A204.1 (cell line): Measurements from ENCODE around the gene LRRC74A.

Experiments
- FAIRE-seq: peaks from 2 replicates; lab custom pipeline; 2012; peaks lifted over from hg19 to GRCh38; lab: Jason Lieb, UNC

The LRRC74A gene

DNA sequence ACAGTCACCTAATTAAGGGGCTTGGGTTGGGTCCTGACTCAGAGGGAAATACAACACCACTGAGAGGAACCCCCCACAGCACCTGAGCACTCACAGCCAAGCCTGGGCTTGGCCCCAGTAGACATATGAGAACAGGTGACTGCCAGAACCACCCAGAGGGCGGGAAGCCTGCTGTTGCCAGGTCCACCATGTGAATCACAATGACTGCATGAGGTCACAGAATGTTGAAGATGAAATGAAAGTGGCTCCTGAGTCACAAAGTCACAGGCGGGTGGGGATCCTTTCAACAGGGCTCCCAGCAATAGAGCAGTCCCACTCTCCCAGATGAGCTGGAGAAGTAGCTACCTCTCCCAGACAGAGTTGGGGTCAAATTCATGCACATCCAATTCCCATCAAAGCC, at the start of gene LRRC74A:
Gene LRRC74A, plus strand, starts transcription at position 287 of the 400 bp plus-strand sequence. CDS start 290 bp downstream, outside the sequence.
- no peak for FAIRE-seq

DNA sequence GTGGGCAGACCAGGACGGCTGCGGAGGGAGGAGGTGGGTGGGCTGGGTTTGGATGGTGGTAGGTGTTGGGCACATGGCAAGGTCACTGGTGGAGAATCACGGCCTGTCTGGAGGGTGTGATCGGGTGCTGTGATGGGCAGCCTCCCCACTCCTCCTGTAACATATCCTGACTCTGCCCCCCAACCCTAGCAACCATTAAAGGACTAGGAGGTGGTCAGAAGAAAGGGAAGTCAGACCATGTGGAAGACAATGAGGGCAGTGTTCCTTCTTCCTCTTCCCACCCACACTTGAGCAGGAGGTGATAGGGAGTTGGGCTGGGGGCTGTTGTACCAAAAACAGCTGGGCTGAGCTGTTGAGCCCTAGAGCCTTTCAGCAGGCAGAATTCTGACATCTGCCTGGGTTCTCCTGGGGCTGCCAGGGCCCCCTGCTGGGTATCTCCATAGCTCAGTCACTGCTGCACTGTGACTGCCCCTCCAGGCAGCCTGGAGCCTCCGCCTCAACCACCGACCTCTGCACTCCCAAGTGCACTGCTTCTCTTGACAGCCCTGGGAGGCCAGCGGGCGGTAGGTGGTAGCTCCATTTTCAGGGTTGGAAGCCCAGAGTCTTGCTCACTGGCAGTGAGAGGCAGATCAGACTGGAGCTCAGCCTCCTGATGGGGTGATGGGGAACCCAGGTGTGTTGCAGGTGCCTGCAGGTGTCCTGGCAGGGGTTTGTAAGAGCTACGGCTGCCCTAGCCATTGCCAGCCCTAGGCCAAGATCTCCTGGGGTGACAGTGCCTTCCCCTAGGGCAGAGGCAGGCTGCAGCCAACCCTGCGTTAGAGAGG, 49.6 kb upstream of the LRRC74A start:
- FAIRE-seq = no peak

DNA sequence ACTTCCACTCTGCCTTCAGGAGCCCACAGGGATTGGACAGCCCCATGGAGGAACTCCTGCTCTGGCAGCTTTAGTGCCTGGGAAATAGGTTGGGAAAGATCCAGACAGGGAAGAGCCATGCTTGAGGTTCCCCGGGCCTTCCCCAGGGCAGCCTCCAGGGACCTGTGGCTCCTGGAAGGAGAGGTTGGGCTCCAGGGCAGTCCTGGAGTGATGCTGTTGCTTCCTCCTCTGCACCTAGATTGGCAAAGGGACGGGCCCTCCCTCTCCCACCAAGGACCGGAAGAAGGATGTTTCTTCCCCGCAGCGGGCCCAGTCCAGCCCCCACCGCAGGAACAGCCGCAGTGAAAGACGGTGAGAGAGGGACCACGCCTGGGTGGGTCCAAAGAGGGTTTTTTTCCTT, 48.5 kb upstream of the LRRC74A start:
- no peak for FAIRE-seq

DNA sequence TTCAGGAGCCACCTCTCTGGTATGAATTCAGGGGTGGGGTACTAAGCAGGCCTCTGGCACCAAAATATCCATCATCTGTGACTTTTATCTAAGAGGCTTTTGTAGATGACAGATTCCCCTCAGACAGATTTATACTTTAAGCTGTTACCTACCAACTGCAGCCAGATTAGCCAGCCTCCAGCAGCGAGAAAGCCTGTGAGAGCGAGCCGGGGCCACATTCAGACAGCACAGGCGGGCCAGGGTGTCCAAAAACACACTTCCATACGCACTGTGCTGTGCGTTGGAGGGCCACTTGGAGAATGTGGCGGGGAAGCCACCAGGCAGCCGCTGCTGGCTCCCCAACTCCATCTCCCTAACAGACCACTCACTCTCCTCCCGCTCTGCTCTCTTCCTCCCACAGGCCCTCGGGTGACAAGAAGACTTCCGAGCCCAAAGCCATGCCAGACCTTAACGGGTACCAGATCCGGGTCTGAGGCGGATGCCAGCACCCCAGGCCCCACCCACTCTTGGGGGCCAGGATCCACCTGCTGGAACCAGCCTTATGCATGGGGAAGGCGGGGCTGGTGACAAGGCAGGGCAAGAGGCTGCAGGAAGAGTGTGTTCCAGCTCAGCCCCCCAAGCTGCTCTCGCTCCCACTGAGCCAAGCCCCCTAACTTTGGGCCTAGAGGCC, 47.5 kb upstream of the LRRC74A start:
- FAIRE-seq = no peak

DNA sequence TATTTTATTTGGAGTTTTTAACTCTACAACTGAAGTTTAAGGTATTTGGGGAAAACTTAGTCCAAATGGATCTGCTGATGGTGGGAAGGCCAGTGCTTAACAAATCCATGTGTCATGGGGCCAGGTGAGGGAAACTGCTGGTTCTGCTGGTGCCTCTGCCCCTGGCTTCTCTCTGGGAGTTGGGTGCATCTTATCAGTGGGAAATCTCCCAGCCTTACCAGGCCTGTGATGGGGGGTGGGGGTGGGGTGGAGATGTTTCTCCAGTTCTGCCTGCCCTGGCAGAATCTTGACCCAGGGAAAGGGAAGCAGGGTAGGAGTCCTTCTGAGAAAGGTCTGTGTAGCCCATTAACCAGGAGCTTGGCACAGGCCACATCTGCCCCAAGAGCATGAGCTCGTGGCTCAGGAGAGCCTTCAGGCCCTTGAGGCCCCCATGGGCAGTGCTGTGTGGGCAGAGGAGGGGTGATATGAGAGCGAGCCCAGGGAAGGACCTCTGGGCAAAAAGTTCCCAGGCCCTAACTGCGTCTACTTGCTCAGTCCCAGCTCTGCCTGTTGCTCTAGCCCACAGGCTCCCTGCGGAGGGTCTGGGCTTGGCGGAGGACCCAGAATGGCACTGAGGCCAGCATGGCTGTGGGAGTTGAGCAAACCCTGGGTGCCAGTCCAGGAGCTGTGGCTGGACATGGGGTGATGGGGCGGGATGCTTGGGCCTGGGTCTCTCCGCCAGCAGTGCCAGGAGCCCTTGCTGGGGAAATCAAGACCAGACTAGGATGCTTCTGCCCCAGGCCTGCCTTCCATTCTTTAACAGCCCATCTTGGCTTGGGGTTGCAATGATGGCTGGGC, 46.8 kb upstream of the LRRC74A start:
- no peak for FAIRE-seq

DNA sequence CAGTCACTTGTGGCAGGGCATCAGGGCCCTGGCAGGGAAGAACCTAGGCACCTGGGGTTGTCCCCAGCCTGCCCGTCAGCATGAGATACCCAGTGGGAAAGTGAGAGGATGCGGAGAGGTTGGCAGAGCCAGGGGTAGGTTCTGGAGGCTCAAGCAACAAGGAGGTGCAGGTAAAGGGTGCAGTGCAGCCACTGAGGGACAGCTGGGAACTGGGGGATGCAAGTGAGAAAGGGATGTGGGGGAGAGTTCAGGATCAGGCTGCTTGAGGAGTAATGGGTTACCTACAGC, 46.2 kb upstream of the LRRC74A start:
- no peak for FAIRE-seq

DNA sequence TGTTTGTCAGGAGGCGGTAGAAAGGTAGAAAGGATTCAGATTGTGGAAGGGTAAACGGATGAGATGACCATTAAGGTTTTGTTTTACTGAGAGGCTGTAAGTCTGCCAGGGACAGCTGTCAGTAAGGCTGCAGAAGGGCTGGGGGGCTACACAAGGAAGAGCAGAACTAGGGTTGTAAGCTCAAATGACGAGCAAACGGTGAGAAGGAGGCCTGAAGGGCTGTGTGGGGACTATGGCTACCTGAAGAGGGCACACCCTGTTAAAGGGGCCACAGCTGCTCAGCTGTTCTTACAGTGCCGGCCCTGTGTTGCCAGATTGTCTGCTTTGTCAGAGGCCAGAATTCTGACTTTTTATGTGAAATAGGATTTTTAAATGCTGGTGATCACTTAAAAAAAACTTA, 45.8 kb upstream of the LRRC74A start:
- FAIRE-seq = no peak

DNA sequence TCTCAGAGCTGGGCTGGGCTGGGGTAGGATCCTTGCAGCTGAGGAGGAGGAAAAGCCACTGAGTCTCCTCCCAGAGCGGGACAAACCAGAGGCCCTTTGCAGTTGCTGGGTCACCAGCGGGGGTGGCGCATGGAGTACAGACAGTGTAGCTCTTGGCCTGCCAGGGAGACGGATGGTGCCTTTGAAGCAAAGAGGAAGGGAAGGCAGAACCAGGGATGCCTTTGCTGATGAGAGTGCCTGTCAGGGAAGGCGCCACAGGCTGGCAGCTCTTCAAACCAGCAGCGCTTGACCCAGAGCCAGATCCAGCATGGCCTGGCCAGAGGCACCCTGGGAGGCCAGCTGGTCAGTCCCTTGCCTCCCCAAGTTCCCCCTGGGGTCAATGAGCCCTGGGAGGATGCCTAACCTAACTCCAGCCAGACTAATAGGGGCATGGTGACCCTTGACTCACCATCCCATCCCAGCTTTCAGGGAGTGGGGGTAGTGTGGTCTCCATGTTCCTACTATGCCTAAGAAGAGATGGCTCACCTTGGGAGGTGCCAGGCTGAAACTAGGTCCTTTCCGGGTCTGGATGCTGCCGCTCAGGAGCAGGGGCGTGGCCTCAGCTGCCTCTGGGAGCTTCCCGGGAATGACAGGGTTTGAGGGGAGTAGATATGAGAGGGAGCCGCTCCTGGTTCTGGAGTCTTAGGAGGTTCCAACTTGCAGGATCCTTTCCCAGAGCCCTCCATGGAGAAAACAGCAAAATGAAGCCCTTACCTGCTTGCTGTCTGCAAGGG, 45.1 kb upstream of the LRRC74A start:
- no peak for FAIRE-seq

DNA sequence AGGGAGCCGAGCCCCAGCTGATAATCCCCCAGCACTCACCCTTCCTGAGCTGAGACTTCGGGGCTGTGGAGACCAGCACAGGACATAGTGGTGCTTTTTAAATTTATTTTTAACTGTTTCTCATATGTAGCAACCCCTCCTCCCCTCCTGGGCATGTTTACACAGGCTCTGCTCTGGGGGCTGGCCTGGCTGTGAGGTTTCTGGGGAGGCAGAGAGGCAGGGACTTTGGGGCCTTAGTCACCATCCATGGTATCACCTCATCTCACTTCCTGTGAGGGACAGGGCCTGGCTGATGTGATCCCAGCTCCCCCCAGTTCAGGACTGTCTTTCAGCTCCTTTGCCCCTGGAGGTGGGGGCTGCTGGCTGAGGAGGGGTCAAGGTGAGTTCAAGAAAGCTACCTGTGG, 44.6 kb upstream of the LRRC74A start:
- no peak for FAIRE-seq

DNA sequence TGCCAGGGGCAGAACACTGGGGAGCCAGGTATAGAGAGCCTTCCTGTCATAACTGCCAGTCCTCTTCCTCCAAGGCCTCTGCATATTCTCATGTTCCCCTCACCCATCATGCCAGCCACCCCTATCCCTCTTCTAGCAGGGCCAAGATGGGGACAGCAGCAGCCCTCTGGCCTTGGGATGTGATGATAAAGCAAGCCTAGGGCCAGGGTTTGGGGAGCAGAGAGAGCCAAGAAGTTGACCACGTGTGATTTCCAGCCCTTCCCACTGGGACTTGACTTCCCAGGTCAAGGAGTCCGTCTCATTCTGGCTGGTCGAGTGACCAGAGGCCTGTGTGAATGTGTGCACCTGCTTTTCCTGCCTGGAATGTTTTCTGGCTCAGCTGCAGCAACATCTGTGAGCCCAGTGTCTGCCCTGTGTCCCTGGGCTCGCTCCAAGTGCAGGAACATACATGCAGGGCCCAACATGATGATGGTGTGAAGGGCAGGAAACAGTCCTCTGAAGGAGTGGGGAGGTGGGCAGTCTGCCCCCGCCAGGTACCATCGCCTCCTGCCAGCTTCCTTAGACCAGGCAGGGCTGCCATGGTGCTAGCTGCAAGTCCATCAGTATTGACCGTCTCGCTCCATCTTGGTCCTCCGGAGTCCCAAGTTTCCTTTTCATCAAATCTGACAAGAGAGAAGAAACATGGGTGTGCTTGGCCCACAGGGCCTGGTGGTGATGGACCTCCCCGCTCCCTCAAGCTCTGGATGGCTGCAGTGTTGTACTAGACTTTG, 43.9 kb upstream of the LRRC74A start:
- no peak for FAIRE-seq

DNA sequence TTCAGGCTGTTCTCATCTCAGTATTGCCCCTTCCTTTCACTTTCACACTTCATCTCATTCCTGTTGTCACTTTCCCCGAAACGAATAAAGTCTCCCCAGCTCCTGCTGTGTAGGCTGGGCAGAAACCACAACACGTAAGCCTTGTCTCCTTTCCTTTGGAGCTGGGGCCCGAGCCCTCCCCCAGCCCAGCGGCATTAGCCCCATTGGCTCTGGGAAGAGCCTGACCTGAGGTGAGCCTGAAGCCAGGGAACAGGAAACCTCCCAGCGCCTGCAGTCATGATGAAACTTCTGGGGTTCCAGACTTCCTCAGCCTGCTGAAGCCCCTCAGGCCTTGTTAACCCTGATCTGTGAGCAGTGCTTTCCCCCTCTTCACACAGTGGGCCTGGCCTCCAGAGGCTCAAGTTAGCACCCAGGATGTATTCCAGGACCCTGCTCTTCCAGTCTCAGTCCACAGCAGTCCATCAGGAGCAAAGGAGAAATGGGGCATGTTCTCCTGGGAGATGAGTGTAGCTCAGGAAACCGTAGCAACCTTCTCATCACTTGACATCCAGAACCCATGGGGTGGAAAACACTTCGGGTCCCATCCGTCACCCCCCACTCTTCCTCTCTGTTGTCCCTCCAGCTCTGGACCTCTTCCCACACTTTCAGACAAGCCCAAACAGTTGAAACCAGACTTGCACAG, 43.2 kb upstream of the LRRC74A start:
- FAIRE-seq = no peak

DNA sequence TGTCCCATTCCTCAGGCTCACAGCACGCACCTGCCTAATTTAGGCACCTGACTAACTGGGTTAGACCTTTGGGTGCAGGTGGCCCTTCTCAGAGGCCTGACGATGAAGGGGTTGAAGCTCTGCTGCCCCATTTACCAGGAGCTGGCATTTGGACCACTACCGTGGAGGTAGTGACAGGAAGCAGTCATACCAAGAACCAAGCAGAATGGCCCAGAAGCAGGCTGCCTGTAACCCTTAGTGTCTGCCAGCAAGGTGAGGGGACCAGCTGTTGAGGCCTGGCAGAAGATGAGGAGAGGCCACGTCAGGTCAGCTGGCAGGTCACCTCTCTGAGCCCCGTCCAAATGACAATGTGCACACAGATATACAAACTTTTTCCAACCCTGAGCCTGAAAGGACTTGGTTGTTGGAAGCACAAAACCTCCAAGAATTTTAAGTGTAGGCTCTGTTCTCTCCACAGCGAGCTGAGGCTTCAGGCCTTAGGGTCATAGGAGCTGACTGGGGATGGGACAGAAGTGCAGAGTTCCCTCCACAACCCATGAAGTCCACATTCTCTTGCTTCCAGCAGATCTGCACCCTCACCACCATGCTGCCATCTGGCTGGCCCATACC, 41.8 kb upstream of the LRRC74A start:
- FAIRE-seq = no peak

DNA sequence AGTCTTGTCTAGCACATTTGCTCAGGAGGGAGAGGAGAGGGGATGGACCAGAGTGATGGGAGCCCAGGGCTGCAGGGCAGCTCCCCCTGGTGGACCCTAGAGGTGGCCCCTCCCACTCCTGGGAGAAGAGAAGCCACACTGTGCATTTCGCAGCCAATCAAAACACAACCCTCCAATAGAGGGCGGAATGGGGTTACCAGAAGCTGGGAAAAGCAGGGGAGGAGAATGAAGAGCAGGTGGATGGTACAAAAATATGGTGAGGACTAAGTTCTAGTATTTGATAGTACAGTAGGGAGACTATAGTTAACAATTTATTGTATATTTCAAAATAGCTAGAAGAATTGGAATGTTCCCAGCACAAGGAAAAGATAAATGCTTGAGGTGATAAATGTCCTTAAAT, 41.3 kb upstream of the LRRC74A start:
- FAIRE-seq = peak; percentile 43

DNA sequence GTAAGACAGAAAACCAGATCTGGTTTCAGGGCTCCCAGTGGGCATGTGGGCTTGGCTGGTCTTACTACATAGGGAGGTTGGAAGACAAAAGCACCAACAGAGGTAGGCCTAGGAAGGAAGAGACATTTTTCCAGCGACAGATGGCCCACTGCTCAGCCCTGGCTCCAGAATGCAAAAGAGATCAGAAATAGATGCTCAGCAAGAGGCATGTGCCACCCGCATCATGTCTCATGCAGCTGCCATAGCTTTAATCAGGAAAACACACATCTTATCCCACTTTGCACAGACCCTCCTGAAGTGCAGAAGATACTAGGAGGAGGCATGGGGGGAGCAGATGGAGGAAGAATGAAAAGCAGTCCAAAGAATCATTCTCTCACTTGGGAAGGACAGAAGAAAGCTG, 39.6 kb upstream of the LRRC74A start:
- FAIRE-seq = no peak

DNA sequence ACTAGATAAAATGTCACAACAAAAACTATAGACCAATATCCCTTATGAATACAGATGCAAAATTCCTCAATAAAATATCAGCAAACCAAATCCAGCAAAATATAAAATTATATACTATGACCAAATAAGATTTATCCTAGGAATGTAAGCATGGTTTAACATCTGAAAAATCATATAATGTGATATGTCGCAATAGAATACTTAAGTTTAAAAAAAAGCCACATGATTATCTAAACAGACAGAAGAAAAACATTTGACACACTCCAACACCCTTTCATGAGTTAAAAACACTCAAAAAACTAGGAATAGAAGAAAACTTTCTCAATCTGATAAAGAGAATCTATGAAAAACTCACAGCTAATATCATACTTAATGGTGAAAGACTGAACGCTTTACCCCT, 33.8 kb upstream of the LRRC74A start:
- peak; percentile 39 for FAIRE-seq

DNA sequence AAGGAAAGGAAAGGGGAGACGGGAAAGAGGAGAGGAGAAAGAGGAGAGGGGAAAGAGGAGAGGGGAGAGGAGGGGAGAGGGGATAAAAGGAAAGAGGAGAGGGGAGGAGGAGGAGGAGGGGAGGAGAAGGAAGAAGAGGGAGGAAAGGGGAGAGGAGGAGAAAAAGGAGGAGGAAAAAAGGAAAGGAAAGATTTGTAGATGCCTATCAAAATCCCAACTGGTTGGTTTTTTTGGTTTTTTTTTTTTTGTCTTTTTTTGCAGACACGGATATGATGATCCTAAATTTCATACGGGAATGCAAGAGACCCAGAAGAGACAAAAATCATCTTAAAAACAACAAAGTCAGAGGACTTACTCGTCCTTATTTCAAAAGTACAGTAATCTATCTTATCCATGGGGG, 32.9 kb upstream of the LRRC74A start:
- no peak for FAIRE-seq

DNA sequence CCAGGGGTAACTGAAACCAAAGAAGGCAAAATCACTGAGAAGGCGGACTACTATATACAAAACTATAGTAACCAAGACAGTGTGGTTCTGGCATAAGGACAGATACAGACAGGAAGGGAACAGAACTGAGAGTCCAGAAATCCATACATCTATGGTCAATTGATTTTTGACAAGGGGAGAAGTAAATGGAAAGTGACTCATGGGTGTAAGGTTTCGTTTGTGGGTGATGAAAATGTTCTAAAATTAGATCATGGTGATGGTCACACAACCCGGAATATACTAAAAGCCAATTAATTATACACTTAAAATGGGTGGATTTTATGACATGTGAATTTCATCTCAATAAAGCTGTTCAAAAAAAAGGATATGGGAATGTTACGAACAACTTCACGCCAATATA, 32.3 kb upstream of the LRRC74A start:
- no peak for FAIRE-seq

DNA sequence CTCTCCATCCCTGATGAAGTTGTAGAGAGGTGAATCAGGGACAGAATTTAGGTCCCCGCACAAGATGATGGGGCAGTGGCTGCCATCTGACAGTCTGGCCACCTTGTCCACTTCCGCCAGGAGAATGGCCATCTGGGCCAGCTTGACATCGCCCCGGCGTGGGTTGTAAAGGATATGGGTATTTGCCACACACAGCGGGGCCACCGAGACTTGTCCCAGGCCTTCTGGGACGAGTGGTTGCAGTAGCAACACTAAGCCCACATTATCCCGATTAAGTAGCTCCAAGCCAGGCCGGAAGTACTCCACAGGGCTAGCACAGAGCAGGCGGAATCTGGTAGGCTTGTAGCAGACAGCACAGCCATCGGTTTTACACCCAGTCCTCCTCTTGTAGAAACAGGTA, 19.8 kb upstream of the LRRC74A start:
- no peak for FAIRE-seq

DNA sequence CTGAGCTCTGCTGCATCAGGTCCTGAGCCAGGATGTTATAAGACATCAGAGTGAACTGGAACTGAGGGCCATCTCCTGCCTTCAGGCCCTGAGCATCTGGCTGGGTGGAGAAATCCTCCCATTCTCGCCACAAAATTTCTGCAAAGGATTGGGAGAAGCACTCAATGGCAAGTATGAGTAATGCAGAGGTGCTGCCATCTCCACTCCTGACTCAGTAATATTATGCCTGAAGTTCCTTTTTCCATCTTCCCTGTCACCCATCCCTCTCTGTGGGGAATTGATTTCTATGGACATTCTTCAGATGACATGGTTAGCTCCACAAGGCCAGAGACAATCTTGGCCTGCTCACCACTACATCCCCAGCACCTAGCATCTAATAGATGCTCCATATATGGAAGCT, 18.2 kb upstream of the LRRC74A start:
- FAIRE-seq = no peak

DNA sequence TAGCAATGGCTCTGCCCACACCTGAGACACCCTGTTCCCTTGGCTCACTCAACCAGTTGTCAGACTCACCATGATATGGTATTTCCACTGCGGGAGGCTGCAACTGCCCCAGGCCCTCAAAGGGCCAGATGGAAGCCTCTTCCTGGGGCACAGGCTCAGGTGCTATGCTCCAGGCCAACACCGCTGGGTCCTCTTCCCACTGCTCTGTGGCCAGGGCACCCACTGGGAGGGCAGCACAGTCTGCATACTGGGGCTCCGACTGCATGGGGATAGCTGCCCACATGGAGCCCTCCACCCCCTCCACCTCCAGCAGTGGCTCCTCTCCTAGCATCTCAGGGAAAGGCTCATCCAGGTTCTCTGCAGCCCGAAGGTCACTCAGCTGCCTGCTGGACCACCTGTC, 17.2 kb upstream of the LRRC74A start:
- FAIRE-seq = no peak

DNA sequence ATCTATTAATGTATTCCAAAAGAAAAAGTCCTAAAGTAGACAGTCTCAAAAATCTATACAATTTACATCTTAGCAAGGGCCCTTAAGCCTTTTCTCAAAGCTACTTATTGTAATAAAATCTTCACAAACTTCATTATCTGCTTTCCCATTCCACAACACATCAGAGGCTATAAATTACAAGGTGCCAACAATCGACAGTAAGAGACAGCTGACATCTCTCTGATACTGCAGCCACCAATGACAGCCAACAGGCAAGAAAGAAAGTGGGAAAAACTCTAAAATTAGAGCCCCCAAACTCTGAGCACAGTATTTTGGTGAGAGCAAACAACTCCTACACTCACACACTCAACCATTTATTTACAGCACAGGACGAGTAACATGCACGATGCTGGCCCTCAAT, 15.7 kb upstream of the LRRC74A start:
- FAIRE-seq = no peak
